SK-N-SH (cell line): ENCODE measurements around the gene SCARB1. TPM values are rescaled to one million over a fixed set of nuclear protein-coding genes. Genes with fewer than 3 reads are reported as not detected.

ENCODE experiments used
- CTCF ChIA-PET: fragments of 300-600, 350-600 bp; formaldehyde crosslinking; extraction: SDS; loops from one replicate; lab custom pipeline; 2021; lab: Yijun Ruan, JAX
- POLR2A ChIA-PET: fragments of 350-600 bp; sonication (Branson Sonifier 250); formaldehyde crosslinking; extraction: SDS; loops from one replicate; lab custom pipeline; 2020; ENCODE audit warnings: antibody characterized with exemption, inconsistent platforms; lab: Yijun Ruan, JAX
- DNase-seq: peaks from one replicate; pipeline ENCODE4 v3.0.0; 2012
- H2AFZ ChIP-seq: fragments of 200-600 bp; sonication (generic); 2 replicates; pipeline ENCODE4 v1.8.1; 2016; ENCODE audit warnings: antibody characterized with exemption, mild to moderate bottlenecking, low read depth
- H3F3A ChIP-seq: fragments of 200-600 bp; sonication (generic); replicated peaks from 2 replicates; pipeline ENCODE3; 2016; ENCODE audit warnings: antibody characterized with exemption, mild to moderate bottlenecking; ENCODE audit not compliant: insufficient read depth
- H3K27ac ChIP-seq, 2 experiments: fragments of 200-500 bp in 1 of 2; fragments of 200-600 bp in 1 of 2; sonication (Bioruptor generic) in 1 of 2; sonication (generic), shearing (Covaris generic) in 1 of 2; 2 replicates each; pipeline versions ENCODE4 v1.5.1 to v1.6.1; 2014 to 2016; ENCODE audit warnings: low read depth in 2 of 2, inconsistent platforms in 1 of 2, low read length in 1 of 2, mild to moderate bottlenecking in 1 of 2, mixed read lengths in 1 of 2
- H3K27me3 ChIP-seq: fragments of 200-600 bp; sonication (generic), shearing (Covaris generic); 2 replicates; pipeline ENCODE4 v1.6.1; 2016; ENCODE audit warnings: mixed run types; ENCODE audit not compliant: insufficient read depth
- H3K36me3 ChIP-seq, 2 experiments: fragments of 200-500 bp in 1 of 2; fragments of 200-600 bp in 1 of 2; sonication (Bioruptor generic) in 1 of 2; sonication (generic) in 1 of 2; replicated peaks in 1 of 2; 2 replicates each; pipeline versions ENCODE3 to v1.5.1; 2014 to 2016; ENCODE audit warnings: low read length in 1 of 2, mild to moderate bottlenecking in 1 of 2; ENCODE audit not compliant: insufficient read depth in 2 of 2, control insufficient read depth in 1 of 2
- H3K4me1 ChIP-seq, 2 experiments: fragments of 200-500 bp in 1 of 2; fragments of 200-600 bp in 1 of 2; sonication (Bioruptor generic) in 1 of 2; sonication (generic), shearing (Covaris generic) in 1 of 2; 2 replicates each; pipeline versions ENCODE4 v1.5.1 to v1.6.1; 2014 to 2016; ENCODE audit warnings: low read depth in 1 of 2, low read length in 1 of 2, mixed run types in 1 of 2; ENCODE audit not compliant: insufficient read depth in 2 of 2, control insufficient read depth in 1 of 2
- H3K4me2 ChIP-seq: fragments of 200-600 bp; sonication (generic), shearing (Covaris generic); 2 replicates; pipeline ENCODE4 v1.6.1; 2017; ENCODE audit warnings: mixed run types
- H3K4me3 ChIP-seq, 2 experiments: fragments of 200-500 bp in 1 of 2; fragments of 200-600 bp in 1 of 2; sonication (Bioruptor generic) in 1 of 2; sonication (generic), shearing (Covaris generic) in 1 of 2; 2 replicates each; pipeline versions ENCODE4 v1.5.1 to v1.8.1; 2014 to 2016; ENCODE audit warnings: low read depth in 2 of 2, inconsistent platforms in 1 of 2, low read length in 1 of 2, mild to moderate bottlenecking in 1 of 2, mixed read lengths in 1 of 2, moderate library complexity in 1 of 2
- H3K79me2 ChIP-seq: fragments of 200-600 bp; sonication (generic); 2 replicates; pipeline ENCODE4 v1.8.1; 2017; ENCODE audit warnings: mild to moderate bottlenecking; ENCODE audit not compliant: insufficient read depth
- H3K9ac ChIP-seq: fragments of 200-600 bp; sonication (generic); 2 replicates; pipeline ENCODE4 v1.6.1; 2017; ENCODE audit warnings: mixed run types
- H3K9me2 ChIP-seq: fragments of 200-600 bp; sonication (generic); 2 replicates; pipeline ENCODE4 v1.6.1; 2017; ENCODE audit warnings: mixed run types
- H3K9me3 ChIP-seq: fragments of 200-600 bp; sonication (generic); 2 replicates; pipeline ENCODE4 v1.6.1; 2017; ENCODE audit warnings: mixed run types, mild to moderate bottlenecking, moderate library complexity
- H4K20me1 ChIP-seq: fragments of 200-600 bp; sonication (generic); 2 replicates; pipeline ENCODE4 v1.6.1; 2017; ENCODE audit warnings: mild to moderate bottlenecking, mixed run types; ENCODE audit not compliant: insufficient read depth
- CHD2 ChIP-seq: fragments of 150-350 bp; IDR thresholded peaks from 2 replicates; pipeline ENCODE4 v1.6.1; 2018; ENCODE audit warnings: low read length; ENCODE audit not compliant: partially characterized antibody
- ELF1 ChIP-seq: IDR thresholded peaks from 2 replicates; pipeline ENCODE4 v1.4.0; 2012
- EP300 ChIP-seq, 2 experiments: IDR thresholded peaks; 2 replicates each; pipeline versions ENCODE4 v1.4.0 to v1.6.1; 2012; ENCODE audit warnings: borderline replicate concordance in 1 of 2, low read depth in 1 of 2, low read length in 1 of 2
- EZH2phosphoT487 ChIP-seq: fragments of 200-600 bp; sonication (generic); IDR thresholded peaks from 2 replicates; pipeline ENCODE4 v1.6.1; 2017; ENCODE audit warnings: low read depth, mixed run types, mild to moderate bottlenecking, antibody characterized with exemption, moderate library complexity, borderline replicate concordance
- FOXJ3 ChIP-seq: sonication (generic); formaldehyde crosslinking; IDR thresholded peaks from 2 replicates; pipeline ENCODE4 v1.5.1; 2020; ENCODE audit warnings: mild to moderate bottlenecking, missing genetic modification reagents
- GATA2 ChIP-seq: sonication (generic); formaldehyde crosslinking; IDR thresholded peaks from 2 replicates; pipeline ENCODE4 v1.5.0; 2020; ENCODE audit warnings: mild to moderate bottlenecking, missing genetic modification reagents
- MEF2A ChIP-seq: IDR thresholded peaks from 2 replicates; pipeline ENCODE4 v1.4.0; 2012; ENCODE audit warnings: low read depth, borderline replicate concordance
- NFIC ChIP-seq: IDR thresholded peaks from 2 replicates; pipeline ENCODE4 v1.4.0; 2012; ENCODE audit warnings: borderline replicate concordance
- NRF1 ChIP-seq: IDR thresholded peaks from 2 replicates; pipeline ENCODE4 v1.6.1; 2012; ENCODE audit warnings: low read depth, mild to moderate bottlenecking, low read length
- RAD21 ChIP-seq: IDR thresholded peaks from 2 replicates; pipeline ENCODE4 v1.6.1; 2012; ENCODE audit warnings: mild to moderate bottlenecking, low read length
- RCOR1 ChIP-seq: fragments of 150-350 bp; IDR thresholded peaks from 2 replicates; pipeline ENCODE4 v1.6.1; 2017; ENCODE audit warnings: antibody characterized with exemption, low read length
- REST ChIP-seq: IDR thresholded peaks from 2 replicates; pipeline ENCODE4 v1.6.1; 2012; ENCODE audit warnings: mild to moderate bottlenecking, low read depth, low read length, moderate library complexity
- RFX5 ChIP-seq: IDR thresholded peaks from 2 replicates; pipeline ENCODE4 v1.6.1; 2012; ENCODE audit warnings: mild to moderate bottlenecking, improper control_type of control experiment, low read length
- RXRA ChIP-seq: IDR thresholded peaks from 2 replicates; pipeline ENCODE4 v1.4.0; 2012; ENCODE audit warnings: low read depth, mild to moderate bottlenecking, borderline replicate concordance
- SIN3A ChIP-seq: IDR thresholded peaks from 2 replicates; pipeline ENCODE4 v1.6.1; 2012; ENCODE audit warnings: low read depth, mild to moderate bottlenecking, low read length, moderate library complexity, borderline replicate concordance
- WGBS: methylation state at CpG from one replicate; pipeline ENCODE4 v1.1.6; 2017; ENCODE audit warnings: low lambda C conversion rate; 5-methylcytosine and 5-hydroxymethylcytosine counted together
- polyA plus RNA-seq, 3 experiments: library from polyadenylated mRNA; depleted of rRNA; stranded (reverse); fragments of >200 nt; gene quantifications; 2 replicates each; pipeline ENCODE4 v1.2.3, GENCODE V29; 2012

SCARB1 gene
- polyA plus RNA-seq, 1 of the 3 experiments (the other 2 are of a cell fraction), result 33.0 TPM

GRCh38 chr12:124874988-124875802, 11.5 kb upstream of the SCARB1 start:
- H3K4me1 ChIP-seq, result no peaks in the 10 kb centered on the region; a peak in 1 of 4 replicates
- H3K9me2 ChIP-seq, result no peaks in the 10 kb centered on the region
- no peaks in the 10 kb centered on the region for H4K20me1 ChIP-seq
- no peak overlapping the region for H3K4me3 ChIP-seq
- WGBS, result 83% methylated on average over 11 of the region's 14 CpGs
- H3K36me3 ChIP-seq, result no peaks in the 10 kb centered on the region
- H3K4me2 ChIP-seq, result no peak overlapping the region
- H3K27me3 ChIP-seq, result no peaks in the 10 kb centered on the region
- no peaks in the 10 kb centered on the region for H3K9me3 ChIP-seq
- no peak for DNase-seq
- H3K27ac ChIP-seq, result no peak overlapping the region
- POLR2A ChIA-PET, result no interaction called here
- H3F3A ChIP-seq, result no peaks in the 10 kb centered on the region
- no peak overlapping the region for H2AFZ ChIP-seq
- no peaks in the 10 kb centered on the region for H3K79me2 ChIP-seq
- TF ChIP-seq RCOR1 (no peak), RAD21 (no peak), SIN3A (no peak), MEF2A (no peak), RFX5 (no peak), ELF1 (no peak)
- no peak overlapping the region for H3K9ac ChIP-seq
- CTCF ChIA-PET, result no interaction called here

GRCh38 chr12:124874188-124874587, 10.5 kb upstream of the SCARB1 start:
- Histone ChIP-seq H3F3A (no peaks in the 10 kb centered on the region), H3K4me3 (no peak overlapping the region), H3K79me2 (no peaks in the 10 kb centered on the region), H3K36me3 (no peaks in the 10 kb centered on the region), H3K9ac (no peak overlapping the region), H3K4me1 (no peaks in the 10 kb centered on the region; a peak in 1 of 4 replicates), H3K4me2 (no peak overlapping the region), H3K9me3 (no peaks in the 10 kb centered on the region), H3K27ac (no peak overlapping the region), H3K27me3 (no peaks in the 10 kb centered on the region), H3K9me2 (no peaks in the 10 kb centered on the region), H2AFZ (no peak overlapping the region), H4K20me1 (no peaks in the 10 kb centered on the region)
- ChIA-PET CTCF (no interaction called here), POLR2A (interaction anchor here (0.7 kb wide), 1 partner anchor 12 kb away, joined by 3 read pairs; no protein-coding TSS in a partner anchor)
- 74% methylated on average over 4 of the region's 4 CpGs for WGBS
- DNase-seq, result no peak
- TF ChIP-seq RFX5 (no peak), SIN3A (no peak), REST (no peak), FOXJ3 (CRISPR knock-in tag) (no peak), GATA2 (CRISPR knock-in tag) (no peak), EZH2phosphoT487 (no peak), EP300 (IDR thresholded peaks at IDR 0.05; ENCODE audit: borderline replicate concordance in 1 of 2, low read depth in 1 of 2, low read length in 1 of 2) (no peak), RXRA (no peak), NFIC (no peak), RCOR1 (no peak), CHD2 (no peak), NRF1 (no peak)
